22Rv1 (cell line): Measurements from ENCODE around the gene CUX1.

Source experiments
- CTCF ChIP-seq: fragments of 450-650 bp; IDR thresholded peaks from 2 replicates; pipeline ENCODE4 v1.5.1; 2017; ENCODE audit warnings: mild to moderate bottlenecking
- ZFX ChIP-seq: fragments of 450-650 bp; IDR thresholded peaks from 2 replicates; pipeline ENCODE4 v1.6.1; 2017; ENCODE audit warnings: antibody characterized with exemption, borderline replicate concordance

- TF ChIP-seq CTCF = no peak
- TF ChIP-seq ZFX = no peak
Measured at GRCh38 chr7:102107474-102108104, 290.2 kb downstream of the CUX1 start.
